ENCODE data around the gene LRRFIP2.

DNA sequence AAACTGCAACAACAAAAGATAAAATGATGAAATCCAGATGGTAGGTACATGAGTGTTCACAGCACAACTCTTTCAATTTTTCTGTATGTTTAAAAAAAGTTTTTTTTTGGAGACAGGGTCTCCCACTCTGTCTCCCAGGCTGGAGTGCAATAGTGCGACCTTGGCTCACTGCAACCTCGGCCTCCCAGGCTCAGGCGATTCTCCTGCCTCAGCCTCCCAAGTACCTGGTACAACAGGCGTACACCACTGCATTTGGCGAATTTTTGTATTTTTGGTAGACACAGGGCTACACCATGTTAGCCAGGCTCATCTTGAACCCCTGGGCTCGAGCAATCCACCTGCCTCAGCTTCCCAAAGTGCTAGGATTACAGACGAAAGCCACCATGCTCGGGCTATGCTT, 18.6 kb downstream of the LRRFIP2 start:
- TF ChIP-seq POLR2A (IDR thresholded peaks at IDR 0.05) (no peak), CTCF (IDR thresholded peaks at IDR 0.05) (no peak), EP300 (IDR thresholded peaks at IDR 0.05) (no peak), POLR2AphosphoS5 (IDR thresholded peaks at IDR 0.05) (no peak)

Measured in suprapubic skin (tissue), 4 donors.